Activated naive CD8-positive, alpha-beta T cell (primary cell): ENCODE results near the gene IL7R.

ENCODE experiments used
- H3K27ac Mint-ChIP-seq: one replicate; pipeline ENCODE4 v1.8.0; 2021; ENCODE audit warnings: mixed read lengths
- H3K27me3 Mint-ChIP-seq: one replicate; pipeline ENCODE4 v1.8.0; 2021; ENCODE audit warnings: mixed read lengths
- H3K36me3 Mint-ChIP-seq: one replicate; pipeline ENCODE4 v1.8.0; 2021; ENCODE audit warnings: mixed read lengths
- H3K4me1 Mint-ChIP-seq: one replicate; pipeline ENCODE4 v1.8.0; 2021; ENCODE audit warnings: low read depth, mixed read lengths
- H3K4me3 Mint-ChIP-seq: one replicate; pipeline ENCODE4 v1.8.0; 2021; ENCODE audit warnings: mild to moderate bottlenecking, mixed read lengths
- H3K9me3 Mint-ChIP-seq: one replicate; pipeline ENCODE4 v1.8.0; 2021; ENCODE audit warnings: low read depth, mixed read lengths

Gene IL7R, protein sequence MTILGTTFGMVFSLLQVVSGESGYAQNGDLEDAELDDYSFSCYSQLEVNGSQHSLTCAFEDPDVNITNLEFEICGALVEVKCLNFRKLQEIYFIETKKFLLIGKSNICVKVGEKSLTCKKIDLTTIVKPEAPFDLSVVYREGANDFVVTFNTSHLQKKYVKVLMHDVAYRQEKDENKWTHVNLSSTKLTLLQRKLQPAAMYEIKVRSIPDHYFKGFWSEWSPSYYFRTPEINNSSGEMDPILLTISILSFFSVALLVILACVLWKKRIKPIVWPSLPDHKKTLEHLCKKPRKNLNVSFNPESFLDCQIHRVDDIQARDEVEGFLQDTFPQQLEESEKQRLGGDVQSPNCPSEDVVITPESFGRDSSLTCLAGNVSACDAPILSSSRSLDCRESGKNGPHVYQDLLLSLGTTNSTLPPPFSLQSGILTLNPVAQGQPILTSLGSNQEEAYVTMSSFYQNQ

DNA sequence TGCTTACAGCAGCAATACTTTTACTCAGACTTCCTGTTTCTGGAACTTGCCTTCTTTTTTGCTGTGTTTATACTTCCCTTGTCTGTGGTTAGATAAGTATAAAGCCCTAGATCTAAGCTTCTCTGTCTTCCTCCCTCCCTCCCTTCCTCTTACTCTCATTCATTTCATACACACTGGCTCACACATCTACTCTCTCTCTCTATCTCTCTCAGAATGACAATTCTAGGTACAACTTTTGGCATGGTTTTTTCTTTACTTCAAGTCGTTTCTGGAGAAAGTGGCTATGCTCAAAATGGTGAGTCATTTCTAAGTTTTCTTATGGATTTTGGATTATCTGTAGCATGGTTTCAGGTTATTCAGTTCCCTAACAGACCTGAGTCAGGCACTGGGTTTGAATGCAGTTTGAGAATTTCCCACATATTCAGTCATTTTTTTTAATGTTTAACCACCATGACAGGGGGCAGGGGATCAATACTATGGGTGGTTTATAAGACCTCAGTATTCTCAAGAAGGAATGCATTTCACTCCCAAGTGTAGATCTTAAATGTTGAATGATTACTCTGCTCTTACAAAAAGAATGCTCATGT lies at the start of gene IL7R:
Gene IL7R (plus strand): TSS at position 127 of the 587 bp plus-strand sequence. CDS start 87 bp downstream, at position 214.
- Mint-ChIP-seq H3K27ac (peak within 1 kb of the TSS; percentile 99), H3K27me3 (no peaks in the 10 kb centered on the region), H3K4me1 (peaks cover 89% of the 10 kb centered on the region), H3K36me3 (peaks cover 26% of the 10 kb centered on the region), H3K9me3 (no peaks in the 10 kb centered on the region), H3K4me3 (peak within 1 kb of the TSS; percentile 93)

DNA sequence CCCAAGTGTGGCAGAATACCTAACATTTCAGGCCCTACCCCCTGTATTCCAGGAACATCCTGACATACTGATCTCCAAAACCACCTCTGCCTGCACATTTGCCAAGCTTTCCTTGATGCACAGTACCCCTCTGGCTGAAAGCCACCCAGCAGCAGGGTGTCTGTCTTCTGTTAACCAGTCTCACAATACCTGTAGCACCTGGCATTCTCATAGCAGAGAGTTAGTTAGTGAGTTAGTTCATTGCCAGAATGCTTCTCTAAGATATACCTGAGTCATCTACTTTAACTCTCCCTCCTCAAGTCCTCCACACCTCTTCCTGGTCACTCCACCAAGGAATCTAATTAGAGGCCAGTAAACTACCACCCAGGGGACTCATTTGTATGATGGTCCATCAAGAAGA lies 46.1 kb upstream of the IL7R start:
- Mint-ChIP-seq H3K36me3 (no peaks in the 10 kb centered on the region), H3K9me3 (no peaks in the 10 kb centered on the region), H3K4me3 (peak overlapping the region; percentile 53), H3K27me3 (no peaks in the 10 kb centered on the region), H3K27ac (peak overlapping the region; percentile 88), H3K4me1 (peaks cover 70% of the 10 kb centered on the region)

DNA sequence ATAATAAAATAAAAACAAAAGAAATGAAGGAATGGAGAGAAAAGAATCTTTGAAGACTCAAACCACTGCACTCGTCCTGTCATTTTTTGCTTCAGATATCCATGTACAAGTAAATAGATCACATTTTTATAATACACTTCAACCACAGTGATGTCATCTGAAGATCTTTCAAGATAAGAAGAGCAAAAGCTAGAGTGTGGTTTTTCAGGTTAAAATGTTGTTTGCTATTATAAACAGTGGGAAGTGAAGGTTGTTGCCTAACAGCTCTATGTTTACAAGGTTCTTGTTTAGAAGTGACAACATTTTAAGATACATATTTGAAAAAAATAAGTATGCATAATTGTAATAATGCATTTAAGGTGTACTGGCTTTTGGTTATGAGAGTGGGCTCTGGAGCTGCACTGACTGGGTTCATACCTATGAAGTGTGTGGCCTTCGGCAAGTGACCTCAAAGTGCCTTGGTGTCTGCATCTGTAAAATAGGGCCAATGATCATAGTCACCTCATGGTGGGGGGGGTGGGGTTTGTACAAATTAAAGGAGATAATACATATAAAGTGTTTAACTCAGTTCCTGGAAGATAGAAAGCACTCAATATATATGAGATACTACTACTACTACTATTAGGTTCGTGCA lies 45.5 kb upstream of the IL7R start:
- Mint-ChIP-seq H3K27ac (peak overlapping the region; percentile 81), H3K27me3 (no peaks in the 10 kb centered on the region), H3K36me3 (no peaks in the 10 kb centered on the region), H3K9me3 (no peaks in the 10 kb centered on the region), H3K4me3 (peak overlapping the region; percentile 63), H3K4me1 (peaks cover 66% of the 10 kb centered on the region)

DNA sequence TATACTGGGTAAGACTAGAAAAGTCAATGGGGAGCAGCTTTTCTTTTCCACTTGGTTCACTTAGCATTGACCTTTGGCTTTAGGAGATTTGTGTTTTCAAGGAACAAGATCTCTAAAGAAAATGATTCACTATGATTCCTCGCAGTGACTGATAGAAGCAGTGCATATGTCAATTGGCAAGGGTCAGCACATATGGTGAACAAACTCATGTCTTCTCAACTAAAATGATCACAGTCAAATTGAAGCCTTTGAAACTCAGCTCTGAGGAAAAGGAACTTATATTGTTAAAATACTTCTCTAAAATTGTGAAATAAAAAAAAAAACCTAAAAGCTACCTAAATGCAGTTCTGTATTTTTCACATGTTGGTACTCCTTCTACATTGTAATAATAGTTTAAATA lies 43.2 kb upstream of the IL7R start:
- Mint-ChIP-seq H3K4me1 (peaks cover 50% of the 10 kb centered on the region), H3K27me3 (no peaks in the 10 kb centered on the region), H3K27ac (peak overlapping the region; percentile 51), H3K9me3 (no peaks in the 10 kb centered on the region), H3K36me3 (no peaks in the 10 kb centered on the region), H3K4me3 (no peak overlapping the region)

DNA sequence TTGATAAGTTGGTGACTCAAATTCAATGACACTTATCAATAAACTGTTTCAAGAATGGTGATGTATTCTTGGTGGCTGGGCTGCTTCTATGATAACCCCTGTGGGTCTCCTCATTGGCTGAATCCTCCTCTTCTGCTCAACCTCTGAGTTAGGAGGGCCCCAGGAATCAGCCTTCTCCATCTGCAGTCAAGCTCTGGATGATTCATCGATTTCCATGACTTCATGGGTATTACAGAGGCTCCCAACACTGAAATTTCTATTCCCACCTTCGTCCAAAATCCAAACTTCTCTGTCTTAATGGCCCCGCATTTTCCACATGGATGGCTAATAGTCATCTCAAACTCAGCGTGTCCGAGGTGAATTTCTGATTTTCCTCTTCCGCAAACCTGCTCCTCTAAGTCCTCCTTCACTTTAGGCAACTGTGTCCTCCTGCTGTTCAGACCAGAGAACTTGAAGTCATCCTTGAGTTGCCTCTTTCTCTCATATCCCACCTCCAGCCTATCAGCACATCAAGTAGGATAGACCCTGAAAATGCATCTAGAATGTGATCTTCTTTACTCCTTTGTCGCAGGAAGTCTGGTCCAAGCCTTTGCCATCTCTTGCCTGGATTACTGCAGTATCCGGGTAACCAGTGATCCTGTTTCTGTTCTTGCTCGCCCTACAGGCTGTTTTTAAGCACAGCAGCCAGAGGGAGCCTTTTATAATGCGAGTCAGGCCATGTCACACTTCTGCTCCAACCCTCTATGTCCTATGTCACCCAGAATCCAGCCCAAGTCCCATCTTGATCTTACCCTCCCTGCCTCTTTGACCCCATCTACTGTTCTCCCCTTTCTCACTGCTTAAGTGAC lies 41.4 kb upstream of the IL7R start:
- peaks cover 52% of the 10 kb centered on the region for H3K4me1 Mint-ChIP-seq
- no peaks in the 10 kb centered on the region for H3K9me3 Mint-ChIP-seq
- H3K4me3 Mint-ChIP-seq, result no peak overlapping the region
- peaks cover 4% of the 10 kb centered on the region for H3K36me3 Mint-ChIP-seq
- H3K27me3 Mint-ChIP-seq, result no peaks in the 10 kb centered on the region
- no peak overlapping the region for H3K27ac Mint-ChIP-seq

DNA sequence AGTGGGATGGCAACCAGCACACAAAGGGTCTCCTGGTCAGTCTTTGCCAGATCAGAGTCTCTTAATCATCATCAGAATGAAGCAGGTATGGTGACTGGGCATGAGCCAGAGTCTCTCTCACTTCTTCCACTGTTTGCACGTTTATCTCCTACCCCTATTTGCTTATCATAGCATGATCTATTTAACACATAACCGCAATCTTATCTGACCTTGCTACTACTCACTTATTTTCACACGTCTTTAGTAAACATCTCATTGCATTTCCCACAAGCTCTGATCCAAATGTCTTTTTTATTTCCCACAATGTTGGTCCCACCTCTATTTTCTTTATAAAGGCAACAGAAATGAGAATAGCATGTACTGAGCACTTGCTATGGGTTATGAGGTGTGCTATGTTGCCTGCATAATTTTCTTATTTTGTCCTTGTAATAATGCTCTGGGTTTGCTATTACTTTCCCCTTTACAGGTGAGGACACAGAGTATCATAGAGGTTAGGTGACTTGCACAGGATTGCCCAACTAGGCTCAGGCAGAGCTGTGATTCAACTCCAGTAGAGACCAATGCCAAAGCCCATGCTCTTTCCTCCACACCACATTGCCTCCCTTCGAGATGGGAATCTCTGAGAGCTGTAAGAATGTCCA lies 39.7 kb upstream of the IL7R start:
- Mint-ChIP-seq H3K27me3 (no peaks in the 10 kb centered on the region), H3K27ac (no peak overlapping the region), H3K36me3 (peaks cover 9% of the 10 kb centered on the region), H3K4me3 (no peak overlapping the region), H3K9me3 (no peaks in the 10 kb centered on the region), H3K4me1 (peaks cover 52% of the 10 kb centered on the region)

DNA sequence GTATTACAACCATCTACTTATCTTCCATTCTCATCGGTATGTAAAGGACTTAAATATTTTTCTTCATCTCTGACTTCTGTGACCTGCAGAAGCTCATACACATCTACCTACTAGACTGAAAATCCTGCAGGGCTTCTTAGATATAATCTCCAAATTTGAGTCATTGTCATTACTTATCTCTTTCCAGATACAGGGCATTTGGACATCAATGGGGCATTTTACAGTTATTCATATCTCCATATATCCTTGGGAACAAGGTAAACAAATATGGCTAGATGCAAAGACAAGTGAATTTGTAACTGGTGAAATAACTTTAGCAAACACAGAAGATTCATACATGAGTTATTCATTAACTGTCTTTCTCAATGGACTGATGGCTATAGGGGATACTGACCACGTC lies 37.7 kb upstream of the IL7R start:
- H3K27ac Mint-ChIP-seq, result peak overlapping the region; percentile 88

DNA sequence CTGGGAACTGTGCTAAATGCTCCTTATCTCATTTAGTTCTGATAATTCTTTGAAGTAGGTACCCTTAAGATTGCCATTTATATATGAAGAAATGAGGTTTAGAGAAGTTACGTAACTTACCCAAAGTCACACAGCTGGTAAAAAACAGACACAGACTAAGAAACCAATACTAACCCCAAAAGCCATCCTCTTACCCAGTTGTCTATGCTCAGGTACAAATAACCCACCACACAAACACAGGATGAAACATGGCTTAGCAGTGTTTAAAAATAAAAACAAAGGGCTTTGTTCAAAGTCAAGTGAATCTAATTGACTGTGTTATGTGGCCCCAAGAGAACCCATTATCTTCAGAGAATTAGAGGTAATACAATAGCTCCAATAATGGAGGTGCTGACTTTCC lies 37.0 kb upstream of the IL7R start:
- Mint-ChIP-seq H3K9me3 (no peaks in the 10 kb centered on the region), H3K27ac (peak overlapping the region; percentile 88), H3K27me3 (no peaks in the 10 kb centered on the region), H3K4me3 (peak overlapping the region; percentile 14), H3K4me1 (peaks cover 63% of the 10 kb centered on the region), H3K36me3 (peaks cover 12% of the 10 kb centered on the region)

More for the DNA sequence above, 37.7 kb upstream of the IL7R start:
- no peaks in the 10 kb centered on the region for H3K27me3 Mint-ChIP-seq
- H3K9me3 Mint-ChIP-seq, result no peaks in the 10 kb centered on the region
- peaks cover 63% of the 10 kb centered on the region for H3K4me1 Mint-ChIP-seq
- H3K4me3 Mint-ChIP-seq, result peak overlapping the region; percentile 18
- H3K36me3 Mint-ChIP-seq, result peaks cover 9% of the 10 kb centered on the region

DNA sequence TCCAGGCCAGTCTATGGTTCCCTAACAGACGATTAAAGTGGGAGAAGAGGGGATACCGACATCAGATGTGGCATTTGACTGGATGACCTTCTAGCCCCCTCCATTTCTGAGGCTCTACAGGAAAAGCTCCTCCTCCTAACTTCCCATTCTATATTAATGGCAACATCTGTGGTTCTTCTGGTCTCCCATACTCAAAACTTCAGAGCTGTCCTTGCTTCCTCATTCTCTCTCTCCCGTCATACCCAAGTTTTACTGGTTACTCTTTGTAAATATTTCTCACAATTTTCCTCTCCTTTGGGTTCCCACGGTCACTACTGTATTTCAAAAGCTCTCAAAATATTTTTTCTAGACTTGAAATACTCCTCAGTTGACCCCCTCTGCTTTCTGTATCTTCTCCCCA lies 36.0 kb upstream of the IL7R start:
- Mint-ChIP-seq H3K27ac (peak overlapping the region; percentile 88), H3K4me1 (peaks cover 73% of the 10 kb centered on the region), H3K4me3 (no peak overlapping the region), H3K36me3 (peaks cover 13% of the 10 kb centered on the region), H3K9me3 (no peaks in the 10 kb centered on the region), H3K27me3 (no peaks in the 10 kb centered on the region)

DNA sequence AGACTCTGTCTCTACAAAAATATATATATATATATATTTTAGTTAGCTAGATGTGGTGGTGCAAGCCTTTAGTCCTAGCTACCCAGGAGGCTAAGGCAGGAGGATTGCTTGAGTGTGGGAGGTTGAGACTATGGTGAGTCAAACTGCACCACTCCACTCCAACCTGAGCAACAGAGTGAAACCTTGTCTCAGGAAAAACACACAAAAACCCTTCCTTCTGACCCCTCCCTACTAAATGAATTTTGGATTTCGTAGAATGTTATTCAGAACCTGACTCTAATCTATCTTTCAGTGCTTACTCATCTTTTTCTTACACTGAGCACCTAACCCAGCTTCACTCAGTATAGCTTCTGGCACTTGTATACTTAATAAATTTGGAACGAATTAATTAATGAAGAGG lies 35.2 kb upstream of the IL7R start:
- Mint-ChIP-seq H3K4me1 (peaks cover 80% of the 10 kb centered on the region), H3K4me3 (peak overlapping the region; percentile 64), H3K27me3 (no peaks in the 10 kb centered on the region), H3K9me3 (no peaks in the 10 kb centered on the region), H3K27ac (peak overlapping the region; percentile 99), H3K36me3 (peaks cover 13% of the 10 kb centered on the region)

DNA sequence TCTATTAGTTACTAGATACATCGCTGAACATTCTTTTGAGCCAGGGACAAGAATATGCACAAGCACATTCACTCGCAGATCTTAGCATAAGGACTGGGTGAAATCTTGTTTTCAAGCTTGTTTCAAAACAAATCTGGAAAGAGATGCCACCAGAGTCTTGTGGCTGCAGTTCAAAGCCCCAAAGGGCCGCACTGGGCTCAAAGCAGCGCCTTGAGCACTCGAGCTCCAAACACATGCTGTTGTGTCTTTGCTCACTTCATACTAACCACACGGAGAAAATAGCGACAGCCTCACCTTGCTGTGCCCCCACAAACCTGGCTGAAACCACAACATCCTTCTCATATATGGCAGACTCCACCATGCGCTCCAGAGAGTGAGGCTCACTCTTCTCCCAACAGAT lies 34.2 kb upstream of the IL7R start:
- peaks cover 13% of the 10 kb centered on the region for H3K36me3 Mint-ChIP-seq
- peaks cover 90% of the 10 kb centered on the region for H3K4me1 Mint-ChIP-seq
- H3K27ac Mint-ChIP-seq, result peak overlapping the region; percentile 99
- peak overlapping the region; percentile 64 for H3K4me3 Mint-ChIP-seq
- no peaks in the 10 kb centered on the region for H3K9me3 Mint-ChIP-seq
- no peaks in the 10 kb centered on the region for H3K27me3 Mint-ChIP-seq

DNA sequence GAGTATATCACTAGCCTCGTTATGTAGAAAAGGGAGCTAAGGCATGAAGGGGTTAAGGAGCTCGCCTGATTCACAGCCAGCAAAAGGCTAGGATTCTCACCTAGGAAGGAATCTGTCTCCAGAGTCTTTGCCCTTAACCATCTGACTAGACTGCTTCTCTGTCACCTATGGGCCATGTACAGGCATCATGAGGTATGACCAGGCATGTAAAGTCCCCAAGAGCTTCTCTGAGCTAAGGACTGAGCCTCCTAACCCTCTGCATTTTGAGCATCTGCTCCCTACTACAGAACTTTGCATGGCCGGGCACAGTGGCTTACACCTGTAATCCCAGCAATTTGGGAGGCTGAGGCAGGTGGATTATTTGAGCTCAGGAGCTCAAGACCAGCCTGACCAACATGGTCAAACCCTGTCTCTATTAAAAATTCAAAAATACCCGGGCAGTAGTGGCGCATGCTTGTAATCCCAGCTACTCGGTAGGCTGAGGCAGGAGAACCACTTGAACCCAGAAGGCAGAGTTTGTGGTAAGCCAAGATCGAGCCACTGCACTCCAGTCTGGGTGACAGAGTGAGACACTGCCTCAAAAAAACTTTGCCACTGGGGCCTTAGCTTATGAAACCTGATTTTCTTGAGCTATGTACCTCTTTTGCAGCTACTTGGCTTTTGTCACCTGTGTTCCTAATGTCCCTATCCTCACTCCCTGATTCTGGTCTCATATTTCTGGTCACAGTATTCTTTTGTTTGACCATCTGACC lies 33.2 kb upstream of the IL7R start:
- Mint-ChIP-seq H3K36me3 (peaks cover 16% of the 10 kb centered on the region), H3K4me1 (peaks cover 99% of the 10 kb centered on the region), H3K4me3 (peak overlapping the region; percentile 64), H3K27me3 (no peaks in the 10 kb centered on the region), H3K9me3 (no peaks in the 10 kb centered on the region), H3K27ac (peak overlapping the region; percentile 99)

DNA sequence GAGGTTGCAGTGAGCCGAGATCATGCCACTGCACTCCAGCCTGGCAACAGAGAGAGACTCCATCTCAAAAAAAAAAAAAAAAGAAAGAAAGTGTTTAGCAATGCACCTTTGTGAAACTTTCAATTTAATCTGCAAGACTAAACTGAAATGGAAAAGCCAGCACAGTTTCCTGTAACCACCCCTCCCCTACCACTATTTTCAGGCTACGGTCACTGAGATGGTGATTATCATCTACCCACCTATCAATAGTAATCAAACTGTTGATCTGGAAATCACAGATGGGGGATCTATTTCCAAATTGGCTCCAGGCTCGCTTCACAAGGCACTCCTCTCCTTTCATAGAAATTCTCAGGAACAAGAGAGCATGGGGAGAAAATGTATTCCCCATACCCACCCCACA lies 30.6 kb upstream of the IL7R start:
- Mint-ChIP-seq H3K4me1 (peaks cover 94% of the 10 kb centered on the region), H3K9me3 (no peaks in the 10 kb centered on the region)

More for the DNA sequence above, 30.6 kb upstream of the IL7R start:
- Mint-ChIP-seq H3K4me3 (peak overlapping the region; percentile 69), H3K36me3 (peaks cover 11% of the 10 kb centered on the region), H3K27me3 (no peaks in the 10 kb centered on the region), H3K27ac (peak overlapping the region; percentile 99)
